Measurements from ENCODE around the gene COBLL1. TPM values are rescaled to one million over a fixed set of nuclear protein-coding genes. Genes with fewer than 3 reads are reported as not detected.

The COBLL1 gene
- total RNA-seq, 1 donor from 2014 or later: 222 TPM

DNA sequence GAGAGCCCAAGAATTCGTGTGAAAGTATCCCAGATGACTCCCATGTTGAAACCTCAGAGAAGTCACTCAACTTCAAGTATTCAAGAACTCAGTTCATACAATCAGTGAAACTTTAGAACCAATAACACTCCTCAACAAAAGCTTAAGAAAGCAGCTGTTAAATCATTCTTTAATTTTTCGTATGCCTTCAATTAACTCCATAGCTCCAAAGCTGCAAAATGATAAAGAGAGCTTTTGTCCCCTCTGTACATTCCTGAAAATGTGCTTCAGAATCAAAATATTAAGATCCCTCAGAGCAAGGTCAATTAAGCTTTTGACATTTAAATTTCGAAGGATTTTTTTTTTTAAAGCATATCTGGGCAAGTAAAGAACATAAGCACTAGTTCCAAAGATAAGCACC lies 4.7 kb downstream of the COBLL1 start:
- TF ChIP-seq, protein P1, sequence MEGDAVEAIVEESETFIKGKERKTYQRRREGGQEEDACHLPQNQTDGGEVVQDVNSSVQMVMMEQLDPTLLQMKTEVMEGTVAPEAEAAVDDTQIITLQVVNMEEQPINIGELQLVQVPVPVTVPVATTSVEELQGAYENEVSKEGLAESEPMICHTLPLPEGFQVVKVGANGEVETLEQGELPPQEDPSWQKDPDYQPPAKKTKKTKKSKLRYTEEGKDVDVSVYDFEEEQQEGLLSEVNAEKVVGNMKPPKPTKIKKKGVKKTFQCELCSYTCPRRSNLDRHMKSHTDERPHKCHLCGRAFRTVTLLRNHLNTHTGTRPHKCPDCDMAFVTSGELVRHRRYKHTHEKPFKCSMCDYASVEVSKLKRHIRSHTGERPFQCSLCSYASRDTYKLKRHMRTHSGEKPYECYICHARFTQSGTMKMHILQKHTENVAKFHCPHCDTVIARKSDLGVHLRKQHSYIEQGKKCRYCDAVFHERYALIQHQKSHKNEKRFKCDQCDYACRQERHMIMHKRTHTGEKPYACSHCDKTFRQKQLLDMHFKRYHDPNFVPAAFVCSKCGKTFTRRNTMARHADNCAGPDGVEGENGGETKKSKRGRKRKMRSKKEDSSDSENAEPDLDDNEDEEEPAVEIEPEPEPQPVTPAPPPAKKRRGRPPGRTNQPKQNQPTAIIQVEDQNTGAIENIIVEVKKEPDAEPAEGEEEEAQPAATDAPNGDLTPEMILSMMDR (IDR thresholded peaks at IDR 0.05): no peak
- DNase-seq (no peak), ATAC-seq (ENCODE audit: low read depth) (no peak)
- Mint-ChIP-seq H3K27me3 (no peaks in the 10 kb centered on the region), H3K9me3 (no peaks in the 10 kb centered on the region), H3K4me1 (peaks cover 55% of the 10 kb centered on the region), H3K27ac (peak overlapping the region; percentile 18), H3K36me3 (ENCODE audit: low read depth) (peaks cover 16% of the 10 kb centered on the region), H3K4me3 (no peak overlapping the region)
- ChIA-PET CTCF (interaction anchor here (1.1 to 1.5 kb wide), 3 partner anchors 11 to 103 kb away, joined by 3 read pairs; no protein-coding TSS in a partner anchor), POLR2A (interaction anchor here (1.4 to 1.6 kb wide), 2 partner anchors 10 to 76 kb away, joined by 6 to 7 read pairs; no protein-coding TSS in a partner anchor)
- intact Hi-C loops (cut with micrococcal nuclease): loop anchor here (1.0 kb wide), 1 partner anchor 9 kb away; no protein-coding TSS in a partner anchor

DNA sequence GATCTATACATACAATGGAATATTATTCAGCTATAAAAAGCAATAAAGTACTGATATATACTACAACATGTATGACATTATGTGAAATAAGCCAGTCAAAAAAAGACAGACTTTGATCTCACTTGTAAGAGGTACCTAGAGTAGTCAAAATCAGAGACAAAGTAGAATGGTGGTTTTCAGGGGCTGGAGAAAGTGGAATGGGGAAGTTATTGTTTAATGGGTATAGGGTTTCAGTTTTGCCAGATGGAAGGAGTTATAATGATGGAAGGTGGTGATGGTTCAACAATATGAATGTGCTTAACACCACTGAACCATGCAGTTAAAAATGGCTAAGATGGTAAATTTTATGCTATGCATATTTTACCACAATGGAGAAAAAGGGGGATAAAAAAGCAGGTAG lies 6.3 kb downstream of the COBLL1 start:
- peaks cover 54% of the 10 kb centered on the region for H3K4me1 Mint-ChIP-seq
- CTCF ChIA-PET: no interaction called here

DNA sequence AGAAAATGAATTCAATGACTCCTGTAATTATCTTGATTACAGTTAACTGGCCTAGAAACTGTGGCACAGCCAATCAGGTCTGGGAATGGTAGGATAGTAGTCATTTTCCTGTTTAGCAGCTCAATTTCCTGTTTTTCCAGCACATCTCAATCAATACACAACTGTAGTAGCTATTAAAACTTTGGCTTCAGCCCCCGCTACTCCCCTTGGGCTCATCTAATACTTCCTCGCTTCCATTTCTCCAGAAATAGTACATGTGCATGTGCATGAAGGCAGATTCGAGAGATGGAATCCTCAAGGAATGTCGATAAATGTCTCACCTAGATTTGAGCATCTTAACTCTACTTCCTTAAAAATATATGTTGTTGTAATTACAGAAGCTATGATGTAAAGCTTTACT lies 9.7 kb downstream of the COBLL1 start:
- DNase-seq (no peak), ATAC-seq (ENCODE audit: low read depth) (no peak)
- ChIA-PET CTCF (interaction anchor here (1.0 kb wide), 1 partner anchor 72 kb away, joined by 3 read pairs; no protein-coding TSS in a partner anchor), POLR2A (interaction anchor here (0.6 to 3.1 kb wide), 4 partner anchors 10 to 121 kb away, joined by 3 to 14 read pairs (median 3); partner anchors contain the start of gene COBLL1)
- Mint-ChIP-seq H3K36me3 (ENCODE audit: low read depth) (peaks cover 5% of the 10 kb centered on the region), H3K4me3 (no peak overlapping the region), H3K27ac (no peak overlapping the region), H3K9me3 (no peaks in the 10 kb centered on the region), H3K4me1 (peaks cover 43% of the 10 kb centered on the region), H3K27me3 (no peaks in the 10 kb centered on the region)
- TF ChIP-seq, protein P1 (IDR thresholded peaks at IDR 0.05): no peak
- intact Hi-C loops (cut with micrococcal nuclease): no loop called here

More for the DNA sequence above, 6.3 kb downstream of the COBLL1 start:
- no peaks in the 10 kb centered on the region for H3K27me3 Mint-ChIP-seq
- H3K4me3 Mint-ChIP-seq: peak overlapping the region; percentile 36
- POLR2A ChIA-PET: no interaction called here
- intact Hi-C loops (cut with micrococcal nuclease): no loop called here
- H3K9me3 Mint-ChIP-seq: no peaks in the 10 kb centered on the region
- ATAC-seq (ENCODE audit: low read depth) (peak; percentile 68), DNase-seq (no peak)
- peak overlapping the region; percentile 10 for H3K27ac Mint-ChIP-seq
- peaks cover 10% of the 10 kb centered on the region for H3K36me3 Mint-ChIP-seq (ENCODE audit: low read depth)
- TF ChIP-seq, protein P1 (IDR thresholded peaks at IDR 0.05): no peak

DNA sequence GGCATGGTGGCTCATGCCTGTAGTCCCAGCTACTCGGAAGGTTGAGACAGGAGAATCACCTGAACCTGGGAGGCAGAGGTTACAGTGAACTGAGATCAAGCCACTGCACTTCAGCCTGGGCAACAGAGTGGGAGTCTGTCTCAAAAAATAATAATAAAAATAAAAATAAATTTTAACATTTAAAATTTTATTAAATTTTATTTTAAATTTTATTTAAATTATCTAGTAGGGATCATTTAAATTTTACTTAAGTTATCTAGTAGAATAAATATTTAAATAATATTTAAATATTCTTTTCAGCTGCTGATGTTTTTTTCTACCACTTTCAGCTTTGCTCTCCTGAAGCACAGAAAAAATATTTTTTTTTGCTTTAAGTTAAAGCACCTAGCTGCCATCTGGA lies 10.4 kb downstream of the COBLL1 start:
- CTCF ChIA-PET: interaction anchor here (1.0 kb wide), 1 partner anchor 73 kb away, joined by 3 read pairs; no protein-coding TSS in a partner anchor
- ATAC-seq (ENCODE audit: low read depth): no peak
- TF ChIP-seq, protein P1 (IDR thresholded peaks at IDR 0.05): no peak
- H3K27ac Mint-ChIP-seq: no peak overlapping the region
- intact Hi-C loops (cut with micrococcal nuclease): no loop called here
- POLR2A ChIA-PET: interaction anchor here (3.1 kb wide), 1 partner anchor 10 kb away, joined by 14 read pairs; the partner anchor contains the start of gene COBLL1
- H3K9me3 Mint-ChIP-seq: no peaks in the 10 kb centered on the region
- no peak overlapping the region for H3K4me3 Mint-ChIP-seq
- DNase-seq: no peak
- peaks cover 45% of the 10 kb centered on the region for H3K4me1 Mint-ChIP-seq
- H3K27me3 Mint-ChIP-seq: no peaks in the 10 kb centered on the region
- peaks cover 5% of the 10 kb centered on the region for H3K36me3 Mint-ChIP-seq (ENCODE audit: low read depth)
